ENCODE measurements around the gene CDH4.

The CDH4 gene

GRCh38 chr20:61661025-61661424 lies 409.0 kb downstream of the CDH4 start:
- ChIA-PET POLR2A (no interaction called here), CTCF (no interaction called here)
- no peak for TF ChIP-seq CTCF (IDR thresholded peaks at IDR 0.05; ENCODE audit: insufficient read depth, low read length, missing control alignments)
- no peak for DNase-seq (ENCODE audit: low read depth, low spot score)
- no peak overlapping the region for H3K4me3 ChIP-seq (ENCODE audit: low read depth, low read length)

- H3K4me3 ChIP-seq (ENCODE audit: low read depth, low read length) = no peak overlapping the region
- ChIA-PET POLR2A (no interaction called here), CTCF (no interaction called here)
- no peak for TF ChIP-seq CTCF (IDR thresholded peaks at IDR 0.05; ENCODE audit: insufficient read depth, low read length, missing control alignments)
- DNase-seq (ENCODE audit: low read depth, low spot score) = no peak
Observed at GRCh38 chr20:61661583-61661982, 409.5 kb downstream of the CDH4 start.

- POLR2A ChIA-PET = no interaction called here
- CTCF ChIA-PET = no interaction called here
- no peak for TF ChIP-seq CTCF (IDR thresholded peaks at IDR 0.05; ENCODE audit: insufficient read depth, low read length, missing control alignments)
- no peak overlapping the region for H3K4me3 ChIP-seq (ENCODE audit: low read depth, low read length)
- DNase-seq (ENCODE audit: low read depth, low spot score) = no peak
Observed at GRCh38 chr20:61662226-61662967, 410.3 kb downstream of the CDH4 start.

GRCh38 chr20:61662968-61663331 lies 410.9 kb downstream of the CDH4 start:
- H3K4me3 ChIP-seq (ENCODE audit: low read depth, low read length) = no peak overlapping the region
- ChIA-PET CTCF (no interaction called here), POLR2A (no interaction called here)
- TF ChIP-seq CTCF (IDR thresholded peaks at IDR 0.05; ENCODE audit: insufficient read depth, low read length, missing control alignments) = no peak
- DNase-seq (ENCODE audit: low read depth, low spot score) = no peak

- ChIA-PET POLR2A (no interaction called here), CTCF (no interaction called here)
- no peak for TF ChIP-seq CTCF (IDR thresholded peaks at IDR 0.05; ENCODE audit: insufficient read depth, low read length, missing control alignments)
- H3K4me3 ChIP-seq (ENCODE audit: low read depth, low read length) = no peak overlapping the region
- DNase-seq (ENCODE audit: low read depth, low spot score) = no peak
Observed at GRCh38 chr20:61663521-61664425, 411.7 kb downstream of the CDH4 start.

- ChIA-PET CTCF (no interaction called here), POLR2A (no interaction called here)
- H3K4me3 ChIP-seq (ENCODE audit: low read depth, low read length) = no peak overlapping the region
Observed at GRCh38 chr20:61664556-61665320, 412.7 kb downstream of the CDH4 start.

More at GRCh38 chr20:61664556-61665320, 412.7 kb downstream of the CDH4 start:
- no peak for DNase-seq (ENCODE audit: low read depth, low spot score)
- no peak for TF ChIP-seq CTCF (IDR thresholded peaks at IDR 0.05; ENCODE audit: insufficient read depth, low read length, missing control alignments)

Data from AG04449 (cell line).